GM19463 (cell line): Measurements from ENCODE around the gene YWHAG.
"Not testable (repeated sequence)": the region's sequence is repeated elsewhere in the genome, so short reads cannot be mapped to it uniquely, and the experiment has no call there.

Experiments used
- ATAC-seq: cut with Tn5 transposase; IDR thresholded peaks from one replicate; pipeline ENCODE4 v1.9.1; 2021; ENCODE audit warnings: mild to moderate bottlenecking, moderate library complexity; ENCODE audit not compliant: unreplicated experiment

YWHAG gene

GRCh38 chr7:76326646-76327233 lies 32.1 kb downstream of the YWHAG start:
- no peak for ATAC-seq

GRCh38 chr7:76325811-76326210 lies 33.0 kb downstream of the YWHAG start:
- no peak for ATAC-seq

GRCh38 chr7:76325092-76325491 lies 33.7 kb downstream of the YWHAG start:
- ATAC-seq = no peak

GRCh38 chr7:76318488-76319353 lies 40.1 kb downstream of the YWHAG start:
- peak; percentile 28 for ATAC-seq

- peak; percentile 91 for ATAC-seq
Measured at GRCh38 chr7:76317782-76318487, 40.9 kb downstream of the YWHAG start.

- ATAC-seq = no peak
Measured at GRCh38 chr7:76316984-76317781, 41.6 kb downstream of the YWHAG start.

- ATAC-seq = no peak
Measured at GRCh38 chr7:76315364-76315763, 43.4 kb downstream of the YWHAG start.

- not testable (repeated sequence) for ATAC-seq
Measured at GRCh38 chr7:76314740-76315139, 44.1 kb downstream of the YWHAG start.

GRCh38 chr7:76314042-76314721 lies 44.6 kb downstream of the YWHAG start:
- ATAC-seq = peak; percentile 36

GRCh38 chr7:76311838-76312237 lies 47.0 kb downstream of the YWHAG start:
- ATAC-seq = not testable (repeated sequence)

- no peak for ATAC-seq
Measured at GRCh38 chr7:76310102-76310957, 48.5 kb downstream of the YWHAG start.

GRCh38 chr7:76309341-76310101 lies 49.3 kb downstream of the YWHAG start:
- ATAC-seq = not testable (repeated sequence)

GRCh38 chr7:76308874-76309273 lies 49.9 kb downstream of the YWHAG start:
- ATAC-seq = not testable (repeated sequence)

GRCh38 chr7:76304888-76305375 lies 53.9 kb downstream of the YWHAG start:
- ATAC-seq = no peak

- ATAC-seq = no peak
Measured at GRCh38 chr7:76303202-76304147, 55.3 kb downstream of the YWHAG start.

- ATAC-seq = peak; percentile 68
Measured at GRCh38 chr7:76302347-76303201, 56.2 kb downstream of the YWHAG start, which contains the start of gene HSPB1. Gene HSPB1, plus strand, starts transcription at chr7:76302673. Its CDS starts 40 bp downstream, at chr7:76302713.
